ENCODE results near the gene SNX21.

SNX21 gene

GRCh38 chr20:45883100-45883469 lies 49.5 kb downstream of the SNX21 start:
- DNase-seq, result no peak

- DNase-seq, result no peak
Observed at GRCh38 chr20:45886590-45887345, 53.2 kb downstream of the SNX21 start.

- DNase-seq, result no peak
Observed at GRCh38 chr20:45887346-45887715, 53.7 kb downstream of the SNX21 start, which contains the start of gene SPATA25. SPATA25 (minus strand) TSS chr20:45887622; CDS start chr20:45887590, 32 bp downstream.

GRCh38 chr20:45888681-45889080 lies 55.1 kb downstream of the SNX21 start:
- DNase-seq, result no peak

- DNase-seq, result peak; percentile 24
Observed at GRCh38 chr20:45890077-45890984, 56.7 kb downstream of the SNX21 start.

- peak; percentile 81 for DNase-seq
Observed at GRCh38 chr20:45890985-45891983, 57.7 kb downstream of the SNX21 start, which contains the start of the genes CTSA and NEURL2. CTSA (plus strand) TSS chr20:45891335; CDS start chr20:45891569, 234 bp downstream. NEURL2 (minus strand) TSS chr20:45891208; CDS start chr20:45890991, 217 bp downstream.

GRCh38 chr20:45892049-45892825 lies 58.6 kb downstream of the SNX21 start:
- DNase-seq, result no peak
